AG09309 (cell line): ENCODE data around the gene ABCA12.

Experiments
- DNase-seq: peaks from one replicate; pipeline ENCODE4 v3.0.0-alpha.2; 2010; ENCODE audit warnings: low read depth
- H3K4me3 ChIP-seq: 2 replicates; pipeline ENCODE4 v1.5.1; 2011; ENCODE audit warnings: mild to moderate bottlenecking, low read depth, low read length, moderate library complexity; ENCODE audit not compliant: control insufficient read depth
- TF ChIP-seq, protein P1 (sequence below): IDR thresholded peaks from 2 replicates; pipeline ENCODE4 v1.5.1; 2011; ENCODE audit warnings: mild to moderate bottlenecking, low read depth, low read length, inconsistent platforms; ENCODE audit not compliant: insufficient read depth, control insufficient read depth; ENCODE audit errors: missing control alignments

Gene ABCA12

GRCh38 chr2:215136669-215137328, 1.6 kb downstream of the ABCA12 start:
- TF ChIP-seq, protein P1, sequence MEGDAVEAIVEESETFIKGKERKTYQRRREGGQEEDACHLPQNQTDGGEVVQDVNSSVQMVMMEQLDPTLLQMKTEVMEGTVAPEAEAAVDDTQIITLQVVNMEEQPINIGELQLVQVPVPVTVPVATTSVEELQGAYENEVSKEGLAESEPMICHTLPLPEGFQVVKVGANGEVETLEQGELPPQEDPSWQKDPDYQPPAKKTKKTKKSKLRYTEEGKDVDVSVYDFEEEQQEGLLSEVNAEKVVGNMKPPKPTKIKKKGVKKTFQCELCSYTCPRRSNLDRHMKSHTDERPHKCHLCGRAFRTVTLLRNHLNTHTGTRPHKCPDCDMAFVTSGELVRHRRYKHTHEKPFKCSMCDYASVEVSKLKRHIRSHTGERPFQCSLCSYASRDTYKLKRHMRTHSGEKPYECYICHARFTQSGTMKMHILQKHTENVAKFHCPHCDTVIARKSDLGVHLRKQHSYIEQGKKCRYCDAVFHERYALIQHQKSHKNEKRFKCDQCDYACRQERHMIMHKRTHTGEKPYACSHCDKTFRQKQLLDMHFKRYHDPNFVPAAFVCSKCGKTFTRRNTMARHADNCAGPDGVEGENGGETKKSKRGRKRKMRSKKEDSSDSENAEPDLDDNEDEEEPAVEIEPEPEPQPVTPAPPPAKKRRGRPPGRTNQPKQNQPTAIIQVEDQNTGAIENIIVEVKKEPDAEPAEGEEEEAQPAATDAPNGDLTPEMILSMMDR, result no peak
- H3K4me3 ChIP-seq, result no peak overlapping the region
- DNase-seq, result no peak

- no peak for DNase-seq
- H3K4me3 ChIP-seq, result no peak overlapping the region
- TF ChIP-seq, protein P1, result no peak
These were observed 18.0 kb downstream of the ABCA12 start for GRCh38 chr2:215120401-215120800.

DNA sequence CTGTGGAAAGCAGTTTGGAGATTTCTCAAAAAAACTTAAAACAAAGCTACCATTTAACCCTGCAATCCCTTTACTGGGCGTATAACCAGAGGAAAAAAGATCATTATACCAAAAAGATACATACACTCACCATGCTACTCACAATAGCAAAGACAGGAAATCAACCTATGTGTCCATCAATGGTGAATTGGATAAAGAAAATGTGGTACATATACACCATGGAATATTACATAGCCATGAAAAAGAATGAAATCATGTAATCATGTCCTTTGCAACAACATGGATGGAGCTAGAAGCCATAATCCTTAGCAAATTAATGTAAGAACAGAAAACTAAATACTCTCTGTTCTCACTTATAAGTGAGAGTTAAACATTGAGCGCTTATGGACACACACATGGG, 18.6 kb downstream of the ABCA12 start:
- no peak overlapping the region for H3K4me3 ChIP-seq
- DNase-seq, result no peak
- TF ChIP-seq, protein P1, result no peak

DNA sequence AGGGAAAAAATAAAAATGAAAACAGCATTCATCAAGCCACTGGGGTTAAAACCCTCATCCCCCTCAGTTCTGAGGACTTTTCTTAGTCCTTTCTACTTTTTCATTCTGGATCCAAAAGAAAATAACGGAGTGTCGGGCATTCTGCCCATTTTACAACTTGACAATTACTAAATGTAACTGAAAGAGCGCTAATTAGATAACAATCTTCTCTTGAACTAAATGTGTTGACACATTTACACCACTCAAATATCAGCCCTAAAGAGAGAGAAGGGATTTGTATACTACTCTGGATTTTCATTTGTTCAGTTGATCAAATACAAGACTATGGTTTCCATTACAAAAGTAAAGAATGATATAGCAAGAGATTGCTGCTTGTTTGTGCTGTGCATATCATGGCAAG, 27.5 kb downstream of the ABCA12 start:
- TF ChIP-seq, protein P1, result no peak
- no peak for DNase-seq
- H3K4me3 ChIP-seq, result no peak overlapping the region

GRCh38 chr2:215107216-215108056, 31.0 kb downstream of the ABCA12 start:
- no peak for DNase-seq
- TF ChIP-seq, protein P1, result no peak
- H3K4me3 ChIP-seq, result no peak overlapping the region

DNA sequence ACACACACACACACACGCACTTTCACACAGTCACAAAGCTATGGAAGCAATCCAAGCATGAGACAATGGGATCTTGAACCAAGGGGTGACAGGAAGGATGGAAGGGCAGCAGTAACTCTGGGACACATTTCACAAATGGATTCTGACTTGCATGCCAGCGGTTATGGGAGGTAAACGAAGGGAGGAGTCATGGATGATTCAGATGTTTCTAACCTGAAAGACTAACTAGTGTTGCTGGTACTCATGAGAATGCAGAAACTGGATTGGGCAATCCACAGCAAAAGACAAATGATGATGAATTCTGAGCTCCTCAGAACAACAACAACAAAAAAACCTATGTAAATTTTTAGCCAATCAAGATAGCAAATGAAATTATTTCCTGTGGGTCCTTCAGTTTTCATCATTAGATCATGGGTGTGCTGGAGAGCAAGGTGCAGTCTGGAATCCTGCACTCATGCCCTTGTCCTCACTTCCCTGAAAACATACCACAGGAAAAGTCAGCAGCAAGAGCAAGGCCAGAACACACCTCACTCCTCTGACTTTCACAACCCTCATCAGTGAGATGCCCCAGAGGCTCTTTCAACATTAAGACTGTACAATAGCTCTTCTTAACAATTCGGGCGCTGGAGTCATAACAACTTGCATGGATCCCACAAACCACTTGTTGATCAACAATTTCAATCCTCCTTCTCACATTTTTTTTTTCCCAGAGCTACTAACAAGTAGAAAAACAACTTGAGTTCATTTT, 32.6 kb downstream of the ABCA12 start:
- DNase-seq, result no peak
- TF ChIP-seq, protein P1, result no peak
- H3K4me3 ChIP-seq, result no peak overlapping the region
